ENCODE data around the gene CYP2E1.
"Not testable (repeated sequence)": the region's sequence is repeated elsewhere in the genome, so short reads cannot be mapped to it uniquely, and the experiment has no call there.

The CYP2E1 gene

DNA sequence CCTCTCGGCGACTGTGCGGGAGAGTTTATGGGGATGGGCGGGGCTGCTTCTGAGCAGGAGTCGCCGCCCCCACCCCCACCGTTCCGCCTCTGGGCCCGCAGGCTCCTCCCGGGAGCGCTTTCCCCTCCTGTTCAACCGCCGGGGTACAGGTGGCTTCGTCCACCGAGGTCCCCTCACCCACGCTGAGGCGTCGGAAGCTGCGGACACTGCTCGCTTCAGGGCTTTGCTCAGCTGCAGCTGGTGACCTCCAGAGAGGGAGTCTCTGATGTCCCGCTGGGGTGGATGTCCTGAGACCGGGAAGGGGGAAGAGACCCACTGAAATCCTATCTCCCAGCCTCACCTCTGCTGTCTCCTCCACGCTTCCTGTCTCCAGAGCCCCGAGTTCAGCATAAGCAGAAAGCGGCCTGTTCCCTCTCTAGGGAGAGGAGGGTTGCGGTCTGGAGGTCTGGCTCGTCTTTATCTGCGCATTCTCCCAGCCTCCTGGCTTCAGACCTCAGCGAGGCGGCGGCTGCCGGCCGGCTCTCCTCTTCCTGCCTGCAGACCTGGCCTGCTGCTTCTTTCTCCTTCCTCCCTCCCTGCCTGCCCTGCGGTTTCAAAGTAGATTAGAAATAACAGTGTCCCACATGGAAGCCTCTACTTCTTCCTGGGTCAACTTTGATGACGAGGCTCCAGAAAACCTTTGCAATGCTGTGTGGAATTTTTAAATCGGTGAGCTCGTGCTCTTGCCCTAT, 1.8 kb downstream of the CYP2E1 start:
- DNase-seq (ENCODE audit: low read depth) = no peak

GRCh38 chr10:133529576-133529946, 2.4 kb downstream of the CYP2E1 start:
- DNase-seq (ENCODE audit: low read depth) = no peak

- no peak for DNase-seq (ENCODE audit: low read depth)
Measured at GRCh38 chr10:133530506-133530905, 3.3 kb downstream of the CYP2E1 start.

DNA sequence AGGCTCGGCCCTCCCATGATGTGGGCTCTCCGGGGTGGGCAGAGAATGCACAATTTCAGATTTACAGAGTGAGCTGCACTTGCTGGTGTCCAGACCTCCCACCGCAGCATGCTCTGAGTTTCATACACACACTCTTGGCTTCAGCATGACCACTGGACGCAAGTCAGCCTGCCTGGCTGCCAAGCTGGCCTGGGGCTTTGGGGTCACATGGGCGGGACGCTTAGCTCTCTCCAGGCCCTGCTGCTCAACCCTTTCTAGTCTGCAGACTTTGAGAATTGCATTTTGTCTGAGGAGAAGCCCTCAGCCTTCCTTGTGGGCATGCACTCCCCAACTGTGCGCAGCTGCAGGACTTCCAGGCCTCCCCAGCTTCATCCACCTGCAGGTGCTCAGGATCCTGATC, 5.7 kb downstream of the CYP2E1 start:
- DNase-seq (ENCODE audit: low read depth) = no peak

- DNase-seq (ENCODE audit: low read depth) = no peak
Measured at GRCh38 chr10:133534417-133534816, 7.3 kb downstream of the CYP2E1 start.

DNA sequence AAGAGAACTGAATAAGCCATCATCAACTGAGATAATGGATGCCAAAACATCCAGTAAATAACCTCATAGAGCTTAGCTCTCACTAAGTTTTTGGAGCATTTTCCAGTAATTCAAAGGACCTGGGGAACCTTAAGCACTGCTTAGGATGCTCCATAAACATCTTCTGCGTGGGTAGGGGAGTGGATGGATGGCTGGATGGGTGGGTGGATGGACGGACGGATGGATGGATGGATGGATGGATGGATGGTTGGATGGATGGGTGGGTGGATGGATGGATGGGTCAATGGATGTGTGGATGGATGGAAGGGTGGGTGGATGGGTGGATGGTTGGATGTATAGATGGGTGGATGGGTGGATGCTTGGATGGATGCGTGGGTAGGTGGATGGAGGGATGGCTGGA, 9.0 kb downstream of the CYP2E1 start:
- DNase-seq (ENCODE audit: low read depth) = no peak

- no peak for DNase-seq (ENCODE audit: low read depth)
Measured at GRCh38 chr10:133537546-133538545, 10.7 kb downstream of the CYP2E1 start.

GRCh38 chr10:133541441-133541975, 14.3 kb downstream of the CYP2E1 start:
- not testable (repeated sequence) for DNase-seq (ENCODE audit: low read depth)

GRCh38 chr10:133544506-133544905, 17.3 kb downstream of the CYP2E1 start:
- no peak for DNase-seq (ENCODE audit: low read depth)

DNA sequence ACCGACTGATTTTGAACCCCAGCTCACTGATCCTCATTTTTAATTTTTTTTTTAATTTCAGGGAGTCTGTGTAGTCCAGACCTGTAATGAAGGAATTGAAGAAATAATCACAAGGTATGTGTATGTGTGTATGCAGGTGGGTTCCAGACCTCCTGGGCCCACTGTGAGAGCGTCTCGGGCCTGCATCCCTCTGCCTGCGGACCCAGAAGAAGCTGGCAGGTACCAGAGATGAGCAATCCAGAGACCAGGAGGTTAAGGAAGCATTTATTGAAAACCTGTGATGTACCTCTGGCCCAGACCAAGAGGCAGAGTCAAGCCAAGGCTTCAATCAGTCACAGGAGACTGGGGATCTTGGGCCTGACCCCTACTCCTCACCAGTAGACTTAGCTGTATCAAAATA, 27.4 kb downstream of the CYP2E1 start:
- no peak for DNase-seq (ENCODE audit: low read depth)

DNA sequence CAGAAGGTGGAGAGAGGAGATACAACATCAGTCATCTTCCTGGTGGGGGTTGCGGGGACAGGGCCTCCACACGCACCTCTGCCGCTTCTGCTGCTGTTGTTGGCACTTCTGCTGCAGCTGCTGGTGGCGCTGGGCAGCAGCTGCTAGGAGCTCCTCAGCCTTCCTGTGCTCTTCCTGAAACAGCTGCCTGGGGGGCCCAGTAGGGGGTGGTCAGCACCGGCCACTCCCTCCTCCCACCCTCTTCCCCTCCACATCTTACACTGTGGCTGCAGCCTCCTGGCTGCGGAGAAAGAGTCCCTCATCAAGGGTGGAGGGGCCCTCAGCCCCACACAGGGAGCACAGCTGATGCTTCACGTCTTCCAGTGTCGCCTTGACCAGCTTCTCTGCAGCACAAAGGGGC, 28.4 kb downstream of the CYP2E1 start:
- no peak for DNase-seq (ENCODE audit: low read depth)

DNA sequence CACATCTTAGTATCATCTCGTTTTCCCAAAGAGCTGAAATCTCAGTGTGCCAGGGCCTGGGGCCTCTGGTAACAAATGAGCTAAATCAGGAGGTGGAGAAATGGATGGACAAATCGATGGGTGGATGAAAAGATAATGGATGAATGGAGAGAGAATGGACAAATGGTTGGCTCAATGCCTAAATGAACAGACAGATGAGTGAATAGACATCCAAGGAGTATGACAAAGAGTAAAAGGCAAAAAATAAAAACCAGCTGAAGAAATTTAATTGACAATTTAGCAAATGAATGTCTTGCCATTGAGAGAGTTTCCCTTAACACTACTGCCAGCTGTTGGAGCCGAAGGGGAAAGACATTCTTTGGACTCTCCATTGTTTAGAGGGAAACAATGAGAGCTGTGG, 30.2 kb downstream of the CYP2E1 start:
- DNase-seq (ENCODE audit: low read depth) = no peak

- DNase-seq (ENCODE audit: low read depth) = no peak
Measured at GRCh38 chr10:133559216-133559615, 32.1 kb downstream of the CYP2E1 start.

GRCh38 chr10:133564816-133565215, 37.7 kb downstream of the CYP2E1 start:
- DNase-seq (ENCODE audit: low read depth) = no peak

GRCh38 chr10:133565441-133566294, 38.5 kb downstream of the CYP2E1 start, which contains the start of gene SYCE1:
SYCE1 (minus strand) TSS chr10:133565583; CDS start chr10:133565529, 54 bp downstream.
- DNase-seq (ENCODE audit: low read depth) = no peak

DNA sequence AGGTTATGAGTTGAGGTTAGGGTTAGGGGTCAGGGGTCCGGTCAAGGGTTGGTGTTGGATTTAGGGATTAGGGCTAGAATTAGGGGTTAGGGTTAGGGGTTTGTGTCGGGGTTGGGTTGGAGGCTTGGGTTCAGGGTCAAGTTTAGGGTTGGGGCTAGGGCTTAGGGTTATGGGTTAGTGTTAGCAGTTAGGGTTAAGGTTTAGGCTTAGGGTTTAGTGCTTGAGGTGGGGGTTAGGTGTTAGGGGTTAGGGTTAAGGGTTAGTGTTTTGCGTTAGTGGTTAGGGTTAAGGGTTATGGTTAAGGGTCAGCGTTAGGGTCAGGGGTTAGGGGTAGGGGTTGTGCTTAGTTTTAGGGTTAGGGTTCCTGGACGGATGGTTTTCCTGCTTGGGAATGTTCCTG, 40.0 kb downstream of the CYP2E1 start:
- no peak for DNase-seq (ENCODE audit: low read depth)

- DNase-seq (ENCODE audit: low read depth) = no peak
Measured at GRCh38 chr10:133567609-133568286, 40.6 kb downstream of the CYP2E1 start.

DNA sequence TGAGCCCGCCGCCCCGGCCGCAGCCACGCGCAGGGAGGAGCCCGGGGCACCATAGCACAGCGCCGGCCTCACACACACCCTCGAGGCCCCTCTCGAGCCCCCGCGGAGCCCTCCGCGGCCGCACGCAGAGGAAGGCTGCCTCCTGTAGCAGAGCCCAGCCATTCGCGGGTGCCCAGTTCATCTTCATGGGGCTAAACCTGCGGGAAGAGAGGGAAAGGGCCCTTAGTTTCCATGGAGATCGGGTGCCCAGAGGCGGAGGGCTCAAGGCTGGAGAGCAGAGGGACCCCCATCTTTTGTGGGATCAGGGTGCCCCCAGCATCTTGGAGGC, 41.1 kb downstream of the CYP2E1 start:
- no peak for DNase-seq (ENCODE audit: low read depth)

DNA sequence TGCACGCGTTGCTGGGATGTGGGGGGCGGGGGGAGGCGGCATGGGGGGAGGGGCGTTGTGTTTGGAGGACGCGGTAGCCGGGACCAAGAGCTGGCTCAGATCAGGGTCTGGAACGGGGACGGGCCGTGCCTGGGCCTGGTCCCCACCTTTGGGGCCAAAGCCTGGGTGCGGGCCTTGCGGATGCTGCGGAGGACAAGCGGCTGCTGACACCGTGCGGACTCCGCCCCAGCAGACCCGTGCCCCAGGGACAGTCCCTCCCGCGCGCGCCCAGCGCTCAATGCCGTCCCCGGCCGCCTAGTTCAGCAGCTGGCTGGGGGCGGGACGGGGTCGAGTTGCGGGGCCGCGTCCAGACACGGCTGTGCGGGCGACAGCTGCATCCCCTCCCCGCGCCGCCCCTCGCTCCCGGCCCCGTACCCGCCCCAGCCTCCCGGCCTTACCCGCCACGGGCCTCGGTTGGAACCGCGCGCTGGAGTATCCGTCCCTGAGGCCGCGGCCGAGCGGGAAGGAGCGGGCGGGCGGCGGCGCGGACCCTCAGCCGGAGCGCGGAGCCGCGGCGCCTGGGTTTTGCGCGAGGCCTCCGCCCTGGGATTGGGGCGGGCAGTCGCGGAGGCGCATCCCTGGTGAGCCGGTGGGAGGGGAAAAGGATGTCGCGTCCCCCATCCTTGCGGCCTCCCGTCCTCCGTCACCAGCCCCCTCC, 41.8 kb downstream of the CYP2E1 start:
- not testable (repeated sequence) for DNase-seq (ENCODE audit: low read depth)

DNA sequence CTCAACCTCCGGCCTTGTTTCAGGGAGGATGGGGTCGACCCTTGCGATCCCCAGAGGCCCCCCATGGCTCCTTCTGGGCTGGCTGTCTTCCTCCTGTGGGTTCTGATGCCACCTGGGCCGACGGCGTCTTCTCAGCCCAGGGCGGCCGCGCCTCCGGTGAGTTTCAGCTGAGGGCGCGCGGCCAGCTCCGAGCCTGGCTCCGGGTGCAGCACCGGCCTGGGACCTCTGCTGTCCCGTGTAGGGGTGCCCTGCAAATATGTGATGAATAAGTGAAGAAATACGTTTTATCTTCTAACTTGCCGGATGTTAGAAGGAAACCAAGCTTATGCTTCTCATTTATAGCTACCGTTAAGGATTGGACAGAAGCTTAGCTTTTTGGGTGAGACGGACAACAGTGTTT, 42.6 kb downstream of the CYP2E1 start:
- DNase-seq (ENCODE audit: low read depth) = not testable (repeated sequence)

DNA sequence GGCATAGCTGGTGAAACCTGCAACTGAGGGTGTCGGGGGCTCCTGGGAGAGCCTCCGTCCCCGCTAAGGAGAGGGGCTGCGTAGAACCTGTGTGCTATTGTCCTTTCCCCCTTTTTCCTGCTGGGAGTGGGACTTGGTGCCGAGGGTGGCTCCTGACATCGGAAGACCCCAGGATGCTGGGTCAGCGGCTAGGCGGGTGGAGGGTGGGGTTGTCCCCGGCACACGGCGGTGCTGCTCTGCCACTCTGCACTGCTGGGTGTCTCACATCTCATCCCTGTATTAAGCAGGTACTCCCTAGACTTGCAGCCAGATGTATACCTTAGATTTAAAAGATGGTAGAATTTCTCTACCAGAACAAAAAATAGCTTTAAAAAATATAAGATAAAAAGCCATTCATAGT, 44.9 kb downstream of the CYP2E1 start:
- not testable (repeated sequence) for DNase-seq (ENCODE audit: low read depth)
